ENCODE data around the gene PLA2G6. TPM values are rescaled to one million over a fixed set of nuclear protein-coding genes. Genes with fewer than 3 reads are reported as not detected.

The PLA2G6 gene
- total and polyA plus RNA-seq, 2 of the 13 experiments (the other 11 are each of a cell fraction or from before 2014, with no cell fraction given), result 4.8 to 11.5 TPM

DNA sequence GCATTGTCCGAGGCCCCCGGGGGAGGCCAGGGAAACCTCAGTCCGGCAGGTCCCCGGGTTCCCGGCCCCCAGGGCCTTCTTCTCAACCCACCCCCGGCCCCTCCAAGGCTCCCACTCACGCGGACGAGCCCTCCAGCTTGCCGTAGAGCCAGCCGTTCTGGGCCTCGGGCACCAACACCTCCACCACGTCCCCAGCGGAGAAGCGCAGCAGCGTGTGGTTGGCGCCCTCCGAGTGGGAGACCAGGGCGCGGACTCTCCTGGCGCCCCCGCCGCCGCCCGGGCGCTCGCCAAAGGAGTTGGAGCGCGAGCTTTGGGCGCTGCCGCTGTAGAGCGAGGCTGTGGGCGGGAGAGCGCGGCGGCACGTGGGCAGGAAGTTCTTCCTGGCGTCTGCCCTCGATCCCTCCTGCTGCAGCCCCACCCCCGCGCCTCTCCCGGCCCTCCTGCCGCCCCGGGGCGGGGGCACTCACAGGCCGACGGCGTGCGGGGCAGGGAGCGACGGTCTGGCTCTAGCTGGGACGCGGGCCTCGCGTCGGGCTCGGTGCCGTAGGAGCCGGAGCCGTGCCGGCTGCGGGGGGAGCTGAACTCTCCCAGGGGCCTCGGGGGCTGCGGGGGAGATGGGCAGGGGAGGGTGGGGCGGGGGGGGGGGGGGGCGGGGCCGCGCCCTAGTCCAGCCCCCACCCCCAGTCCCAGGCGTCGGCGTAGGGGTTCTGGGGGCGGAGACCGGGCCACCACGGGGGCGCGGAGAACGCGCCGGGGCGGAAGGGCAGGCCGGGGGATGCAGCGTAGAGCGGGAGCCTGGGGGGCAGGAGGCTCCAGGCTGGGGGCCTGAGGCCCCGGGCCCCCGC is 92.8 kb downstream of the PLA2G6 start (continued):
- TF ChIP-seq, protein P1, sequence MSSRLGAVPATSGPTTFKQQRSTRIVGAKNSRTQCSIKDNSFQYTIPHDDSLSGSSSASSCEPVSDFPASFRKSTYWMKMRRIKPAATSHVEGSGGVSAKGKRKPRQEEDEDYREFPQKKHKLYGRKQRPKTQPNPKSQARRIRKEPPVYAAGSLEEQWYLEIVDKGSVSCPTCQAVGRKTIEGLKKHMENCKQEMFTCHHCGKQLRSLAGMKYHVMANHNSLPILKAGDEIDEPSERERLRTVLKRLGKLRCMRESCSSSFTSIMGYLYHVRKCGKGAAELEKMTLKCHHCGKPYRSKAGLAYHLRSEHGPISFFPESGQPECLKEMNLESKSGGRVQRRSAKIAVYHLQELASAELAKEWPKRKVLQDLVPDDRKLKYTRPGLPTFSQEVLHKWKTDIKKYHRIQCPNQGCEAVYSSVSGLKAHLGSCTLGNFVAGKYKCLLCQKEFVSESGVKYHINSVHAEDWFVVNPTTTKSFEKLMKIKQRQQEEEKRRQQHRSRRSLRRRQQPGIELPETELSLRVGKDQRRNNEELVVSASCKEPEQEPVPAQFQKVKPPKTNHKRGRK (CRISPR knock-in tag; IDR thresholded peaks at IDR 0.05), result no peak
- TF ChIP-seq HDAC6 (IDR thresholded peaks at IDR 0.05; ENCODE audit: low read depth, low read length) (no peak), YY1 (IDR thresholded peaks at IDR 0.05; ENCODE audit: insufficient read depth, insufficient replicate concordance, low read depth, low read length) (no peak)

DNA sequence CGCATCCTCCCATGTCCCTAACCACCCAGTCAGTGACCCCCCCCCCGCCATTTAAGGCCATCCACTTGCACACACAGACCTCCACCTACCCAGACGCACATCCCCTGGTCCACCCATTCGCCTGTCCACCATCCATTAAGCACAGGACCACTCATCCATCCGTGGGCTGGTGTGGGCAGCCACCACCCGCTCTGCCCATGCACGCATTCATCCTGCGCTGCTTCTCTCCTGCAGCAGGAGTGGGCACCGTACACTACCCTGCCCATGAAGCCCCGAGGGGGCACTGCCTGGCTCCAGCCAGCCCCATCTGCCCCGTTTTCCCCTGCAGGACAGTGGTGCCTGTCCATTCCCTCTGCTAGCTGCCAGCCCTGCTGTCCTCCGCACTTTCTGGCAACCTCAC is 93.8 kb downstream of the PLA2G6 start:
- CTCF ChIA-PET (ENCODE audit: low intra/inter-chr PET ratio, low total read pairs), result no interaction called here
- no peak for FAIRE-seq
- TF ChIP-seq, protein P2, sequence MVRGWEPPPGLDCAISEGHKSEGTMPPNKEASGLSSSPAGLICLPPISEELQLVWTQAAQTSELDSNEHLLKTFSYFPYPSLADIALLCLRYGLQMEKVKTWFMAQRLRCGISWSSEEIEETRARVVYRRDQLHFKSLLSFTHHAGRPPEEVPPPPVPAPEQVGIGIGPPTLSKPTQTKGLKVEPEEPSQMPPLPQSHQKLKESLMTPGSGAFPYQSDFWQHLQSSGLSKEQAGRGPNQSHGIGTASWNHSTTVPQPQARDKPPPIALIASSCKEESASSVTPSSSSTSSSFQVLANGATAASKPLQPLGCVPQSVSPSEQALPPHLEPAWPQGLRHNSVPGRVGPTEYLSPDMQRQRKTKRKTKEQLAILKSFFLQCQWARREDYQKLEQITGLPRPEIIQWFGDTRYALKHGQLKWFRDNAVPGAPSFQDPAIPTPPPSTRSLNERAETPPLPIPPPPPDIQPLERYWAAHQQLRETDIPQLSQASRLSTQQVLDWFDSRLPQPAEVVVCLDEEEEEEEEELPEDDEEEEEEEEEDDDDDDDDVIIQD (CRISPR knock-in tag; IDR thresholded peaks at IDR 0.05; ENCODE audit: low read depth), result no peak
- no peak for TF ChIP-seq SYNCRIP (IDR thresholded peaks at IDR 0.05; ENCODE audit: insufficient read depth, low read depth, low read length)
- no peak for TF ChIP-seq ZNF609 (CRISPR knock-in tag; IDR thresholded peaks at IDR 0.05; ENCODE audit: borderline replicate concordance)
- TF ChIP-seq, protein P3, sequence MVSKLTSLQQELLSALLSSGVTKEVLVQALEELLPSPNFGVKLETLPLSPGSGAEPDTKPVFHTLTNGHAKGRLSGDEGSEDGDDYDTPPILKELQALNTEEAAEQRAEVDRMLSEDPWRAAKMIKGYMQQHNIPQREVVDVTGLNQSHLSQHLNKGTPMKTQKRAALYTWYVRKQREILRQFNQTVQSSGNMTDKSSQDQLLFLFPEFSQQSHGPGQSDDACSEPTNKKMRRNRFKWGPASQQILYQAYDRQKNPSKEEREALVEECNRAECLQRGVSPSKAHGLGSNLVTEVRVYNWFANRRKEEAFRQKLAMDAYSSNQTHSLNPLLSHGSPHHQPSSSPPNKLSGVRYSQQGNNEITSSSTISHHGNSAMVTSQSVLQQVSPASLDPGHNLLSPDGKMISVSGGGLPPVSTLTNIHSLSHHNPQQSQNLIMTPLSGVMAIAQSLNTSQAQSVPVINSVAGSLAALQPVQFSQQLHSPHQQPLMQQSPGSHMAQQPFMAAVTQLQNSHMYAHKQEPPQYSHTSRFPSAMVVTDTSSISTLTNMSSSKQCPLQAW (CRISPR knock-in tag; IDR thresholded peaks at IDR 0.05), result no peak
- TF ChIP-seq ZNF569 (CRISPR knock-in tag; IDR thresholded peaks at IDR 0.05; ENCODE audit: borderline replicate concordance), result no peak
- TF ChIP-seq NBN (conservative IDR thresholded peaks at IDR 0.05), result no peak
- no peak for TF ChIP-seq KAT7 (CRISPR knock-in tag; IDR thresholded peaks at IDR 0.05; ENCODE audit: borderline replicate concordance)
- no peak for TF ChIP-seq ZFX (CRISPR knock-in tag; IDR thresholded peaks at IDR 0.05; ENCODE audit: low read depth)
- TF ChIP-seq YEATS4 (CRISPR knock-in tag; IDR thresholded peaks at IDR 0.05; ENCODE audit: borderline replicate concordance), result no peak

More for the DNA sequence above, 93.8 kb downstream of the PLA2G6 start:
- no peaks in the 10 kb centered on the region for H3K27me3 ChIP-seq (ENCODE audit: control insufficient read depth in 1 of 2, insufficient read depth in 2 of 2, low read length in 2 of 2)
- no peaks in the 10 kb centered on the region for H3K79me2 ChIP-seq (ENCODE audit: insufficient read depth, low read length)
- BruUV-seq (replicated peaks), result no TSS peak
- in situ Hi-C loops (cut with HindIII; ENCODE audit: extremely low pct_ligation_motif_present, low pct_unique_long_range_greater_than_20kb), result no loop called here
- intact Hi-C loops (cut with micrococcal nuclease; ENCODE audit: unreplicated experiment), result no loop called here
- WGBS (ENCODE audit: low lambda C conversion rate), result 97% methylated on average over 12 of the region's 12 CpGs
- no peaks in the 10 kb centered on the region for H3K4me1 ChIP-seq (ENCODE audit: insufficient read depth, low read length)
- H3K27ac ChIP-seq (ENCODE audit: extremely low read length, insufficient read depth, low read length), result no peak overlapping the region
- H3K4me2 ChIP-seq (ENCODE audit: low read depth, low read length), result no peak overlapping the region
- no peak overlapping the region for H3K4me3 ChIP-seq (replicated peaks in 1 of 3; ENCODE audit: insufficient read depth in 1 of 3, low read depth in 2 of 3, low read length in 3 of 3)
- H3K36me3 ChIP-seq (replicated peaks in 1 of 2; ENCODE audit: control insufficient read depth in 1 of 2, insufficient read depth in 2 of 2, low read length in 2 of 2), result peaks cover 9 to 20% of the 10 kb centered on the region in 2 experiments; a peak in 4 of 5 replicates
- no peak overlapping the region for H2AFZ ChIP-seq (ENCODE audit: low read length)
- H4K20me1 ChIP-seq (ENCODE audit: insufficient read depth, low read length), result no peaks in the 10 kb centered on the region
- no peak overlapping the region for H3K9ac ChIP-seq (ENCODE audit: insufficient read depth, low read depth, low read length)
- no peak for DNase-seq (ENCODE audit: low spot score)
- ATAC-seq, result no peak
- no peaks in the 10 kb centered on the region for H3K9me3 ChIP-seq (ENCODE audit: low read length)
- POLR2A ChIA-PET, result no interaction called here
